ENCODE data around the gene ANKHD1.
"Not testable (repeated sequence)": the region's sequence is repeated elsewhere in the genome, so short reads cannot be mapped to it uniquely, and the experiment has no call there.

- TF ChIP-seq CTCF, POLR2A, EP300 (IDR thresholded peaks at IDR 0.05): not testable (repeated sequence)
These were observed 26.1 kb downstream of the ANKHD1 start for GRCh38 chr5:140427726-140428125.

Data from ovary (tissue), 3 donors.